Testis (tissue), 3 donors: ENCODE results near the gene SYNM. TPM values are rescaled to one million over a fixed set of nuclear protein-coding genes. Genes with fewer than 3 reads are reported as not detected.

Source experiments
- DNase-seq: peaks from one replicate; pipeline ENCODE4 v3.0.0-alpha.2; 2019
- H3K27ac ChIP-seq, 2 donors: fragments of 200-600 bp; sonication (generic); one replicate each; pipeline ENCODE4 v1.5.1; 2019
- H3K27me3 ChIP-seq: fragments of 200-600 bp; sonication (generic); one replicate; pipeline ENCODE4 v1.5.1; 2019
- H3K36me3 ChIP-seq: fragments of 200-600 bp; sonication (generic); one replicate; pipeline ENCODE4 v1.5.1; 2017; ENCODE audit warnings: low read depth; ENCODE audit errors: missing control alignments
- H3K4me1 ChIP-seq: fragments of 200-600 bp; sonication (generic); one replicate; pipeline ENCODE4 v1.5.1; 2019
- H3K4me3 ChIP-seq, 2 donors: fragments of 200-600 bp; sonication (generic); one replicate each; pipeline ENCODE4 v1.5.1; 2017 to 2019
- H3K9me3 ChIP-seq: fragments of 200-600 bp; sonication (generic); one replicate; pipeline ENCODE4 v1.5.1; 2017
- POLR2A ChIP-seq: fragments of 450-650 bp; IDR thresholded peaks from one replicate; pipeline ENCODE4 v1.6.1; 2017; ENCODE audit warnings: antibody characterized with exemption, mild to moderate bottlenecking, moderate library complexity
- WGBS, 2 donors: methylation state at CpG; one replicate each; pipeline ENCODE4 v1.1.5; 2018; 5-methylcytosine and 5-hydroxymethylcytosine counted together
- intact Hi-C: fragments of 100-400 bp; cut with DNase I; formaldehyde crosslinking; loops from one replicate; pipeline ENCODE4 v1.15.1; 2023; ENCODE audit warnings: low total_unique reads
- polyA plus RNA-seq: library from polyadenylated mRNA; stranded (reverse); fragments of 350-450 nt; fragmentation: Illumina TruSeq; extraction: RNeasy Lipid Tissue Mini Kit (QIAGEN cat#74804); gene quantifications from one replicate; pipeline ENCODE4 v1.2.3, GENCODE V29; 2014; ENCODE audit warnings: low read depth, low replicate concordance; ENCODE audit not compliant: insufficient read depth
- total RNA-seq, 2 donors: library from RNA; depleted of rRNA; stranded (reverse); fragments of >200 nt; gene quantifications; one replicate each; pipeline ENCODE4 v1.2.3, GENCODE V29; 2016
- TF ChIP-seq, protein P1 (sequence below), 3 experiments: fragments of 450-650 bp in 2 of 3; fragments of 200-600 bp in 1 of 3; sonication (generic) in 1 of 3; IDR thresholded peaks; one replicate each; pipeline ENCODE4 v1.5.1; 2016 to 2019; ENCODE audit warnings: antibody characterized with exemption in 3 of 3, mild to moderate bottlenecking in 2 of 3, moderate library complexity in 1 of 3

The SYNM gene
- total and polyA plus RNA-seq, 3 donors from 2014 or later, result 10.0 to 17.9 (median 11.1) TPM

DNA sequence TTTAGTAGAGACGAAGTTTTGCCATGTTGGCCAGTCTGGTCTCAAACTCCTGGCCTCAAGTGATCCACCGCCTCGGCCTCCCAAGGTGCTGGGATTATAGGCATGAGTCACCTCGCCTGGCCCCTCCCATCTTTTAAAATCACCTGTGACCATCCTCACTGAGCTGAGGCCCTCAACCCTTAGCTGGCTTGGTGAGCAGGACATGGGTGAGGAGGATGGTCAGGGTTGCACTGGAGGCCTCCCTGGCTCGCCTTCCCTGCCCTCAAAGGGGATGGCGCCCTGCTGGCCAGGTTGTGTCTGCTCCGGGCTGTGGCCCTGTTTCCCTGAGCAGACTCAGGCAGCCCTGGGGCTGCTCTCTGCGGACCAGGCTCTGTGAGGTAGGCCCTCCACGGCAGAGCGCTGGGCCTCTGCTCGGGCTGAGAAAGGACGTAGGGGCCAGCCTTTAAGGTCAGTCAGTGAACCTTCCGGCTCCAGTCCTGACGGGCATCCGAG, 33.7 kb downstream of the SYNM start:
- H3K9me3 ChIP-seq, result no peaks in the 10 kb centered on the region
- H3K36me3 ChIP-seq, result no peaks in the 10 kb centered on the region
- H3K4me3 ChIP-seq, result no peak overlapping the region
- WGBS, 2 donors, result 93 to 98% methylated on average over 8 to 15 of the region's 15 CpGs
- DNase-seq, result peak; percentile 2
- no peaks in the 10 kb centered on the region for H3K27me3 ChIP-seq
- intact Hi-C loops, result no loop called here
- no peak overlapping the region for H3K27ac ChIP-seq
- no peak for TF ChIP-seq POLR2A
- TF ChIP-seq, protein P1, sequence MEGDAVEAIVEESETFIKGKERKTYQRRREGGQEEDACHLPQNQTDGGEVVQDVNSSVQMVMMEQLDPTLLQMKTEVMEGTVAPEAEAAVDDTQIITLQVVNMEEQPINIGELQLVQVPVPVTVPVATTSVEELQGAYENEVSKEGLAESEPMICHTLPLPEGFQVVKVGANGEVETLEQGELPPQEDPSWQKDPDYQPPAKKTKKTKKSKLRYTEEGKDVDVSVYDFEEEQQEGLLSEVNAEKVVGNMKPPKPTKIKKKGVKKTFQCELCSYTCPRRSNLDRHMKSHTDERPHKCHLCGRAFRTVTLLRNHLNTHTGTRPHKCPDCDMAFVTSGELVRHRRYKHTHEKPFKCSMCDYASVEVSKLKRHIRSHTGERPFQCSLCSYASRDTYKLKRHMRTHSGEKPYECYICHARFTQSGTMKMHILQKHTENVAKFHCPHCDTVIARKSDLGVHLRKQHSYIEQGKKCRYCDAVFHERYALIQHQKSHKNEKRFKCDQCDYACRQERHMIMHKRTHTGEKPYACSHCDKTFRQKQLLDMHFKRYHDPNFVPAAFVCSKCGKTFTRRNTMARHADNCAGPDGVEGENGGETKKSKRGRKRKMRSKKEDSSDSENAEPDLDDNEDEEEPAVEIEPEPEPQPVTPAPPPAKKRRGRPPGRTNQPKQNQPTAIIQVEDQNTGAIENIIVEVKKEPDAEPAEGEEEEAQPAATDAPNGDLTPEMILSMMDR (IDR thresholded peaks at IDR 0.05), result no peak
- no peaks in the 10 kb centered on the region for H3K4me1 ChIP-seq

DNA sequence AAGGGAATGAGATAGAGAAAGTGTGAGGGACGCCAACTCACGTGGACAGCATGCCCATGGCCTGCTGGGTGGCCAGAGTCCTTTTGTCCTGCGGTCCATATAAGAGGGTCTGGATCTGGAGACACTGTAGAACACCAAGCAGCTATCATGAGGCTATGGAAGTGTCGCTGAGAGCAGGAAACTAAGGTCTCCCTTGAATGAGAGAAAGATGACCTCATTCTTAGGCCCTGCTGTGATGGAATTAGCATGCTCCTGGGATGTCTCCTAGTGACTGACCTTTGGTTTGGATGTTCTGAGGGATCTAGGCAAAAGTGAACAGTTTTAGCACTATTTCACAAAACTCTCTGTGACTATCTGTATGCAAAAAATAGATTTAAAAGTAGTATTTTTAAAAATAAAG, 34.4 kb downstream of the SYNM start:
- Histone ChIP-seq H3K27me3 (no peaks in the 10 kb centered on the region), H3K27ac (no peak overlapping the region), H3K4me1 (no peaks in the 10 kb centered on the region), H3K9me3 (no peaks in the 10 kb centered on the region), H3K4me3 (no peak overlapping the region), H3K36me3 (no peaks in the 10 kb centered on the region)
- 92 to 96% methylated on average over 4 of the region's 4 CpGs for WGBS, 2 donors
- TF ChIP-seq POLR2A, result no peak
- TF ChIP-seq, protein P1 (IDR thresholded peaks at IDR 0.05), result no peak
- intact Hi-C loops, result no loop called here
- DNase-seq, result no peak

DNA sequence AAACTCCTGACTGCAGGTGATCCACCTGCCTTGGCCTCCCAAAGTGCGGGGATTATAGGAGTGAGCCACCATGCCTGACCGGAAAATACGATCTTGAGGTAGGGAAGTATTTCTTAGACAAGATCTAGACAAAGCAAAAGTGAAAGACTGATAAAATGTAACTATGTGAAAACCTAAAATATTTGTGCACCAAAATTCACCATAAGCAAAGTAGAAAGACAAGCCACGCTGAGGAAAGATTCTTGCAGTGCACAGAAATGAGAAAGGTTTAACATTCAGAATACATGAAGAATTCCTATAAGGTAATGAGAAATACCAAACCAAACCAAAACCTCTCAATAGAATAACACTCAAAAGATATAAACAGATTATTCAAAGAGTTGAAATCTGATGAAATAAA, 35.7 kb downstream of the SYNM start:
- intact Hi-C loops, result no loop called here
- no peak for DNase-seq
- Histone ChIP-seq H3K4me1 (no peaks in the 10 kb centered on the region), H3K9me3 (no peaks in the 10 kb centered on the region), H3K27me3 (no peaks in the 10 kb centered on the region), H3K27ac (no peak overlapping the region), H3K36me3 (no peaks in the 10 kb centered on the region), H3K4me3 (no peak overlapping the region)
- 94 to 96% methylated on average over 4 of the region's 4 CpGs for WGBS, 2 donors
- TF ChIP-seq, protein P1 (IDR thresholded peaks at IDR 0.05), result no peak
- no peak for TF ChIP-seq POLR2A

DNA sequence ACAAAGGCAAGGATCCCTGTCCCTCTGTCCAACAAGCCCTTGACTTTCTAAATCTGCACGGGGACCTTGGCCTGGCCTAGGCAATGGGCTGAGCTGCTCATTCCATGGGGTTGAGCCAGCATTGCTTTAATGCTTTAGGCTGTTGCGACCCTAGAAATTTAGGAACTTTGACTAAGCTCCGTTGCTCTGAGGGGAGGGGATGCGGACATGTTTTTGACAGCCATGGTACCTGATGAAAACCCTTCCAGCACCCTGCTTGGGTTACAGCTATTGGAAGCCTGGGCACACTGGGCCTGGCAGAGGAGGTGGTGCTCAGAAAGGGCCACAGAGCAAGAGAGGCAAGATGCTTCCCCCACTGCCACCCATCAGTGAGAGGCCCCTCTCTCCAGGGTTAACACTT, 37.1 kb downstream of the SYNM start:
- Histone ChIP-seq H3K4me3 (no peak overlapping the region), H3K4me1 (no peaks in the 10 kb centered on the region), H3K9me3 (no peaks in the 10 kb centered on the region), H3K27me3 (no peaks in the 10 kb centered on the region), H3K36me3 (no peaks in the 10 kb centered on the region), H3K27ac (no peak overlapping the region)
- intact Hi-C loops, result no loop called here
- peak; percentile 10 for DNase-seq
- 88 to 89% methylated on average over 4 of the region's 4 CpGs for WGBS, 2 donors
- TF ChIP-seq, protein P1 (IDR thresholded peaks at IDR 0.05), result no peak
- TF ChIP-seq POLR2A, result no peak

DNA sequence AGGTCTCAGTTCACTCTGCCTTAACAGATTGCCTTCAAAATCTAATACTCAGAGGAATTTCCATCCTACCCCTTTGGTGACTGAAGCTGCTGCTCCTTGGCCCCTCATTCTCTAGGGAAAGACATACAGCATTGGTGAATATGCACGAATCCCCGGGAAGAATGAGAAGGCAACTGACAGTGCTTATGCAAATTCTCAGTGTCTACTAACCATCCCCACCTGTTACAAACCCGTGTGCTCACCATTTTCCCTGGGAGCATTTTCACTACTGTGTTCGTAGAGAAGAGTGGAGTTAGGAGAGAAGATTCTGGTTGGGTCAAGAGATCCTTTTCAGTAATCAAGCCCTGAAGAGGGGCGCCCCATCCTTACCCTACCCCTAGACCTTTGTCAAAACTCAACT, 37.7 kb downstream of the SYNM start:
- 84 to 87% methylated on average over 5 of the region's 5 CpGs for WGBS, 2 donors
- no peak overlapping the region for H3K27ac ChIP-seq
- no peaks in the 10 kb centered on the region for H3K4me1 ChIP-seq
- intact Hi-C loops, result no loop called here
- TF ChIP-seq, protein P1 (IDR thresholded peaks at IDR 0.05), result no peak
- no peak for TF ChIP-seq POLR2A
- H3K9me3 ChIP-seq, result no peaks in the 10 kb centered on the region
- H3K4me3 ChIP-seq, result no peak overlapping the region
- H3K36me3 ChIP-seq, result no peaks in the 10 kb centered on the region
- no peak for DNase-seq
- H3K27me3 ChIP-seq, result no peaks in the 10 kb centered on the region
